H1 (cell line): ENCODE measurements around the gene FBXL17. TPM values are rescaled to one million over a fixed set of nuclear protein-coding genes. Genes with fewer than 3 reads are reported as not detected.

ENCODE experiments used
- BCL11A ChIP-seq, 2 experiments: IDR thresholded peaks; one replicate each; pipeline ENCODE4 v1.6.1; 2011; ENCODE audit warnings: low read depth in 2 of 2, low read length in 2 of 2, mild to moderate bottlenecking in 2 of 2
- EZH2 ChIP-seq: fragments of 200-600 bp; sonication (generic); IDR thresholded peaks from 2 replicates; pipeline ENCODE4 v1.7.1; 2012; ENCODE audit warnings: low read depth, mild to moderate bottlenecking, moderate library complexity, low read length, inconsistent platforms; ENCODE audit not compliant: severe bottlenecking
- SP4 ChIP-seq: IDR thresholded peaks from 2 replicates; pipeline ENCODE4 v1.6.1; 2012; ENCODE audit warnings: low read length, inconsistent platforms
- TAF1 ChIP-seq: IDR thresholded peaks from 2 replicates; pipeline ENCODE4 v1.6.1; 2011; ENCODE audit warnings: mild to moderate bottlenecking, low read depth, low read length
- TCF12 ChIP-seq: IDR thresholded peaks from 2 replicates; pipeline ENCODE4 v1.6.1; 2011; ENCODE audit warnings: low read depth, mild to moderate bottlenecking, low read length
- USF2 ChIP-seq: IDR thresholded peaks from 2 replicates; pipeline ENCODE4 v1.6.1; 2011; ENCODE audit warnings: low read length, improper control_type of control experiment
- polyA plus RNA-seq, 7 experiments: library from polyadenylated mRNA; depleted of rRNA in 3 of 7; stranded (reverse) in 5 of 7; unstranded in 2 of 7; fragments of >200 nt in 5 of 7; fragments of 200-250 nt in 2 of 7; gene quantifications; 1 replicate in 5 of 7; 2 replicates in 1 of 7; 4 replicates in 1 of 7; pipeline versions ENCODE4 v1.2.1 to v1.2.3, GENCODE V29; 2011 to 2013; ENCODE audit warnings: missing spikeins in 2 of 7, mixed read lengths in 2 of 7
- total RNA-seq: library from RNA; stranded (reverse); fragmentation: NEBNext Ultra II Directional; extraction: Animal tissue kit (Norgen Biotek cat#: 25700); gene quantifications from 2 replicates; pipeline ENCODE4 v1.2.1, GENCODE V29; 2021

FBXL17 gene
- total and polyA plus RNA-seq, 2 of the 8 experiments (the other 6 are each of a cell fraction or from before 2014, with no cell fraction given), result 0.35 to 4.3 TPM

DNA sequence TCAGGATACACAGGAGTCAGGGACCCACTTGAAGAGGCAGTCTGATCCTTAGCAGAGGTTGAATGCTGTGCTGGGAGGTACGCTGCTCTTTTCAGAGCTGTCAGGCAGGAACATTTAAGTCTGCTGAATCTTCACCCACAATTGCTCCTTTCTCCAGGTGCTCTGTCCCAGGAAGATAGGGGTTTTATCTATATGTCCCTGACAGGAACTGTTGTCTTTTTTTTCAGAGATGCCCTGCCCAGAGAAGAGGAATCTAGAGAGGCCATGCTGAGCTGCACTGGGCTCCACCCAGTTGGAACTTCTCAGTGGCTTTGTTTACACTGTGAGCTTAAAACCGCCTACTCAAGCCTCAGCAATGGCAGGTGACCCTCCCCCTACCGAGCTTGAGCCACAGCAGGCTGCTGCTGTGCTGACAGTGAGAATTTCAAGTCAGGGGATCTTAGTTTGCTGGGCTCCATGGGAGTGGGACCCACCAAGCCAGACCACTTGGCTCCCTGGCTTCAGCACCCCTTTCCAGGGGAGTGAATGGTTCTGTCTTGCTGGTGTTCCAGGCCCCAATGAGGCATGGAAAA, 169.0 kb downstream of the FBXL17 start (continued):
- TF ChIP-seq BCL11A (IDR thresholded peaks at IDR 0.05; ENCODE audit: low read depth in 2 of 2, low read length in 2 of 2), result no peak
- TF ChIP-seq SP4, result no peak
- no peak for TF ChIP-seq EZH2
- no peak for TF ChIP-seq TAF1
- no peak for TF ChIP-seq USF2
- no peak for TF ChIP-seq TCF12
